Measurements from ENCODE around the gene PLPP4. TPM values are rescaled to one million over a fixed set of nuclear protein-coding genes. Genes with fewer than 3 reads are reported as not detected.

Gene PLPP4
- total and polyA plus RNA-seq, 2 of the 13 experiments (the other 11 are each of a cell fraction or from before 2014, with no cell fraction given) = not detected

DNA sequence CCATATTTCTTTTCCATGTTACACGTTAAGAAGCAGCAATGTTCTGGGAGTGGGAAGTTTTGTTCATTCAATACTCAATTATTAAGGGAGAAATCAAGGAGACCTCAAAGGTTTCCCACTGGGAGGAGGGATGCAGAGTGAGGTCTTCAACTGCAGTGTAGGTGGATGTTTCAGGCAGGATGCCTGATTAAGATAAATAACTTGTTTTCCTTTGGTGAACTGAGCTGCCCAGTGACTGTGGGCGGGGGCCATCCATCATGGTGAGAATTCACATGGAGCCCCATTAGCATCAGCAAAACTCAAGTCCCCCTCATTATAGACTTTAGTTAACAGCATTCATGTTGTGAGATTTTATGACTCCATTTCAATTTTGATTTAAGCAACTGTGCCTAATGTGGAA lies 121.1 kb downstream of the PLPP4 start:
- FAIRE-seq (no peak), DNase-seq (ENCODE audit: low spot score) (no peak), ATAC-seq (no peak)
- Histone ChIP-seq H3K27me3 (ENCODE audit: control insufficient read depth in 1 of 2, insufficient read depth in 2 of 2, low read length in 2 of 2) (no peaks in the 10 kb centered on the region), H3K4me3 (replicated peaks in 1 of 3; ENCODE audit: insufficient read depth in 1 of 3, low read depth in 2 of 3, low read length in 3 of 3) (no peak overlapping the region), H3K27ac (ENCODE audit: extremely low read length, insufficient read depth, low read length) (no peak overlapping the region), H3K79me2 (ENCODE audit: insufficient read depth, low read length) (no peaks in the 10 kb centered on the region), H4K20me1 (ENCODE audit: insufficient read depth, low read length) (no peaks in the 10 kb centered on the region), H3K9me3 (ENCODE audit: low read length) (no peaks in the 10 kb centered on the region), H3K9ac (ENCODE audit: insufficient read depth, low read depth, low read length) (no peak overlapping the region), H3K4me1 (ENCODE audit: insufficient read depth, low read length) (peaks cover 8% of the 10 kb centered on the region; the same call in 1 of the 2 replicates), H3K36me3 (replicated peaks in 1 of 2; ENCODE audit: control insufficient read depth in 1 of 2, insufficient read depth in 2 of 2, low read length in 2 of 2) (no peaks in the 10 kb centered on the region), H2AFZ (ENCODE audit: low read length) (no peak overlapping the region), H3K4me2 (ENCODE audit: low read depth, low read length) (no peak overlapping the region)
- WGBS (ENCODE audit: low lambda C conversion rate) = 0% methylated on average over 2 of the region's 2 CpGs
- no TSS peak for BruUV-seq (replicated peaks)
- TF ChIP-seq ZNF263 (CRISPR knock-in tag; IDR thresholded peaks at IDR 0.05) = no peak
- no peak for TF ChIP-seq ZBTB37 (CRISPR knock-in tag; IDR thresholded peaks at IDR 0.05)
- TF ChIP-seq E2F2 (CRISPR knock-in tag; IDR thresholded peaks at IDR 0.05; ENCODE audit: borderline replicate concordance) = no peak
- TF ChIP-seq TCF7L2 (IDR thresholded peaks at IDR 0.05; ENCODE audit: low read depth, low read length) = no peak
- no peak for TF ChIP-seq ZSCAN25 (CRISPR knock-in tag; IDR thresholded peaks at IDR 0.05)
- no peak for TF ChIP-seq GATAD2A (CRISPR knock-in tag; IDR thresholded peaks at IDR 0.05)
- no peak for TF ChIP-seq ZNF710 (CRISPR knock-in tag; IDR thresholded peaks at IDR 0.05; ENCODE audit: borderline replicate concordance)
- TF ChIP-seq RORA (CRISPR knock-in tag; IDR thresholded peaks at IDR 0.05) = no peak
- no peak for TF ChIP-seq KAT7 (CRISPR knock-in tag; IDR thresholded peaks at IDR 0.05; ENCODE audit: borderline replicate concordance)
- no peak for TF ChIP-seq NFKB2 (CRISPR knock-in tag; IDR thresholded peaks at IDR 0.05; ENCODE audit: borderline replicate concordance)
- no peak for TF ChIP-seq ZNF468 (CRISPR knock-in tag; IDR thresholded peaks at IDR 0.05)
- TF ChIP-seq, protein P1, sequence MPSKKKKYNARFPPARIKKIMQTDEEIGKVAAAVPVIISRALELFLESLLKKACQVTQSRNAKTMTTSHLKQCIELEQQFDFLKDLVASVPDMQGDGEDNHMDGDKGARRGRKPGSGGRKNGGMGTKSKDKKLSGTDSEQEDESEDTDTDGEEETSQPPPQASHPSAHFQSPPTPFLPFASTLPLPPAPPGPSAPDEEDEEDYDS (CRISPR knock-in tag; IDR thresholded peaks at IDR 0.05) = no peak
- CTCF ChIA-PET (ENCODE audit: low intra/inter-chr PET ratio, low total read pairs) = no interaction called here
- in situ Hi-C loops (cut with HindIII; ENCODE audit: extremely low pct_ligation_motif_present, low pct_unique_long_range_greater_than_20kb) = no loop called here
- POLR2A ChIA-PET = no interaction called here
- intact Hi-C loops (cut with micrococcal nuclease; ENCODE audit: unreplicated experiment) = no loop called here

Data from HepG2 (cell line).